Kidney epithelial cell (primary cell): ENCODE measurements around the gene OPN4. TPM values are rescaled to one million over a fixed set of nuclear protein-coding genes. Genes with fewer than 3 reads are reported as not detected.

Experiments used
- DNase-seq: peaks from one replicate; pipeline ENCODE4 v3.0.0-alpha.2; 2010; ENCODE audit warnings: low read depth
- H3K27me3 ChIP-seq: 2 replicates; pipeline ENCODE4 v1.6.0; 2011; ENCODE audit warnings: low read length; ENCODE audit not compliant: control insufficient read depth, insufficient read depth
- H3K36me3 ChIP-seq: 2 replicates; pipeline ENCODE4 v1.5.1; 2011; ENCODE audit warnings: low read length; ENCODE audit not compliant: control insufficient read depth, insufficient read depth
- H3K4me3 ChIP-seq: 2 replicates; pipeline ENCODE4 v1.5.1; 2011; ENCODE audit warnings: low read depth, mild to moderate bottlenecking, control low read depth, low read length
- CTCF ChIP-seq: IDR thresholded peaks from 2 replicates; pipeline ENCODE4 v1.5.1; 2011; ENCODE audit warnings: mild to moderate bottlenecking, moderate library complexity, low read length, control low read depth, inconsistent platforms; ENCODE audit not compliant: insufficient read depth, poor library complexity, severe bottlenecking
- total RNA-seq: library from RNA; depleted of rRNA; stranded (reverse); fragments of >200 nt; gene quantifications from 2 replicates; pipeline ENCODE4 v1.2.3, GENCODE V29; 2015

OPN4 gene
- total RNA-seq, 1 donor from 2014 or later: not detected

GRCh38 chr10:86653379-86653778 lies 968 bp upstream of the OPN4 start:
- Histone ChIP-seq H3K36me3 (no peaks in the 10 kb centered on the region), H3K4me3 (no peak overlapping the region), H3K27me3 (peaks cover 12% of the 10 kb centered on the region)
- DNase-seq: no peak
- no peak for TF ChIP-seq CTCF

- TF ChIP-seq CTCF: no peak
Measured at GRCh38 chr10:86653987-86654386, 360 bp upstream of the OPN4 start.

GRCh38 chr10:86655173-86655540 lies 810 bp downstream of the OPN4 start:
- no peaks in the 10 kb centered on the region for H3K36me3 ChIP-seq
- TF ChIP-seq CTCF: no peak

More at GRCh38 chr10:86653987-86654386, 360 bp upstream of the OPN4 start:
- Histone ChIP-seq H3K36me3 (no peaks in the 10 kb centered on the region), H3K4me3 (no peak overlapping the region), H3K27me3 (peaks cover 12% of the 10 kb centered on the region)
- no peak for DNase-seq

GRCh38 chr10:86655596-86655995 lies 1.2 kb downstream of the OPN4 start:
- TF ChIP-seq CTCF: no peak
- Histone ChIP-seq H3K36me3 (no peaks in the 10 kb centered on the region), H3K27me3 (peaks cover 9% of the 10 kb centered on the region), H3K4me3 (no peak overlapping the region)
- DNase-seq: no peak

More at GRCh38 chr10:86655173-86655540, 810 bp downstream of the OPN4 start:
- Histone ChIP-seq H3K4me3 (no peak overlapping the region), H3K27me3 (peaks cover 11% of the 10 kb centered on the region)
- no peak for DNase-seq

GRCh38 chr10:86657011-86657395 lies 2.7 kb downstream of the OPN4 start:
- H3K4me3 ChIP-seq: no peak overlapping the region
- TF ChIP-seq CTCF: no peak
- no peaks in the 10 kb centered on the region for H3K36me3 ChIP-seq
- H3K27me3 ChIP-seq: peaks cover 5% of the 10 kb centered on the region
- no peak for DNase-seq

GRCh38 chr10:86657396-86658011 lies 3.2 kb downstream of the OPN4 start:
- Histone ChIP-seq H3K4me3 (no peak overlapping the region), H3K36me3 (no peaks in the 10 kb centered on the region), H3K27me3 (peaks cover 5% of the 10 kb centered on the region)
- no peak for TF ChIP-seq CTCF
- no peak for DNase-seq
